Ishikawa (cell line): ENCODE measurements around the gene PRPF8.

Source experiments
- CEBPB ChIP-seq: IDR thresholded peaks from 2 replicates; pipeline ENCODE4 v1.6.1; 2012
- CREB1 ChIP-seq: IDR thresholded peaks from 2 replicates; pipeline ENCODE4 v1.6.1; 2012; ENCODE audit warnings: low read depth
- FOXM1 ChIP-seq: IDR thresholded peaks from 2 replicates; pipeline ENCODE4 v1.6.1; 2012; ENCODE audit warnings: low read depth, borderline replicate concordance
- RAD21 ChIP-seq: IDR thresholded peaks from 2 replicates; pipeline ENCODE4 v1.6.1; 2012; ENCODE audit warnings: low read depth
- TAF1 ChIP-seq: IDR thresholded peaks from 2 replicates; pipeline ENCODE4 v1.6.1; 2012; ENCODE audit warnings: low read depth, mild to moderate bottlenecking
- YY1 ChIP-seq: IDR thresholded peaks from 2 replicates; pipeline ENCODE4 v1.6.1; 2012; ENCODE audit warnings: low read depth
- TF ChIP-seq, protein P1 (sequence below): IDR thresholded peaks from 2 replicates; pipeline ENCODE4 v1.6.1; 2012; ENCODE audit warnings: low read depth, mild to moderate bottlenecking

DNA sequence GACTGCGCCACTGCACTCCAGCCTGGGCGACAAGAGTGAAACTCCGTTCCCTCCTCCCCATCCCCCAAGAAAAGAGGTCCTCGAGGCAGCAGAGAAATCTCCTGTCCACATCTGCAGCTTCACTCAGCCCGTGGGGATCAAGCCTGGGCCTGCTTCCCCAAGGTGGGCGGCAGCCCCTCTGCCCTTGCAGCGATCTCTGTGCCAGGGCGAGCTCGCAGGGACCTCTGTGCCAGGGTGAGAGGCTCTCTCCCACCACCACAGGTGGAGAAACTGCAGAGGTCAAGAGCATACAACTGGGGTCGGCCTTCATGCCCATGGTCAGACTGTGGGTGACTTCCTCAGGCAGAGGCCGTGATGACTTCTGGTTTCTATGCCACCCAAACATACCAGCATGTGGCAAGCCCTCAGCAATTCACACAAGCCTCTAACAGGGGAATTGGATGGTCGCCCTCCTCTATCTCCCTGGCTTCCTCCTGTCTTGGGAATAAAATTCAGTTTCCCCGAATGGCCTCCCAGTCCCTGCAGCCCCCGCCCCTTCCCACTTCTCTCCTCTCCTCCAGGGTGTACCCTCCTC lies 61.5 kb downstream of the PRPF8 start:
- TF ChIP-seq, protein P1, sequence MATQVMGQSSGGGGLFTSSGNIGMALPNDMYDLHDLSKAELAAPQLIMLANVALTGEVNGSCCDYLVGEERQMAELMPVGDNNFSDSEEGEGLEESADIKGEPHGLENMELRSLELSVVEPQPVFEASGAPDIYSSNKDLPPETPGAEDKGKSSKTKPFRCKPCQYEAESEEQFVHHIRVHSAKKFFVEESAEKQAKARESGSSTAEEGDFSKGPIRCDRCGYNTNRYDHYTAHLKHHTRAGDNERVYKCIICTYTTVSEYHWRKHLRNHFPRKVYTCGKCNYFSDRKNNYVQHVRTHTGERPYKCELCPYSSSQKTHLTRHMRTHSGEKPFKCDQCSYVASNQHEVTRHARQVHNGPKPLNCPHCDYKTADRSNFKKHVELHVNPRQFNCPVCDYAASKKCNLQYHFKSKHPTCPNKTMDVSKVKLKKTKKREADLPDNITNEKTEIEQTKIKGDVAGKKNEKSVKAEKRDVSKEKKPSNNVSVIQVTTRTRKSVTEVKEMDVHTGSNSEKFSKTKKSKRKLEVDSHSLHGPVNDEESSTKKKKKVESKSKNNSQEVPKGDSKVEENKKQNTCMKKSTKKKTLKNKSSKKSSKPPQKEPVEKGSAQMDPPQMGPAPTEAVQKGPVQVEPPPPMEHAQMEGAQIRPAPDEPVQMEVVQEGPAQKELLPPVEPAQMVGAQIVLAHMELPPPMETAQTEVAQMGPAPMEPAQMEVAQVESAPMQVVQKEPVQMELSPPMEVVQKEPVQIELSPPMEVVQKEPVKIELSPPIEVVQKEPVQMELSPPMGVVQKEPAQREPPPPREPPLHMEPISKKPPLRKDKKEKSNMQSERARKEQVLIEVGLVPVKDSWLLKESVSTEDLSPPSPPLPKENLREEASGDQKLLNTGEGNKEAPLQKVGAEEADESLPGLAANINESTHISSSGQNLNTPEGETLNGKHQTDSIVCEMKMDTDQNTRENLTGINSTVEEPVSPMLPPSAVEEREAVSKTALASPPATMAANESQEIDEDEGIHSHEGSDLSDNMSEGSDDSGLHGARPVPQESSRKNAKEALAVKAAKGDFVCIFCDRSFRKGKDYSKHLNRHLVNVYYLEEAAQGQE, result no peak
- no peak for TF ChIP-seq RAD21
- no peak for TF ChIP-seq CREB1
- TF ChIP-seq FOXM1, result no peak
- TF ChIP-seq TAF1, result no peak
- TF ChIP-seq CEBPB, result no peak
- no peak for TF ChIP-seq YY1
